GM06990 (cell line): ENCODE data around the gene LCN15.

Source experiments
- DNase-seq: peaks from one replicate; pipeline ENCODE4 v3.0.0-alpha.2; 2011; ENCODE audit not compliant: insufficient read length; ENCODE audit errors: extremely low read depth
- H3K27me3 ChIP-seq: replicated peaks from 2 replicates; pipeline ENCODE4 v1.6.0; 2011; ENCODE audit warnings: low read length; ENCODE audit not compliant: control insufficient read depth, insufficient read depth
- H3K36me3 ChIP-seq: 2 replicates; pipeline ENCODE4 v1.5.1; 2011; ENCODE audit warnings: low read length; ENCODE audit not compliant: control insufficient read depth, insufficient read depth
- H3K4me3 ChIP-seq: replicated peaks from 2 replicates; pipeline ENCODE4 v1.5.1; 2011; ENCODE audit warnings: low read depth, mild to moderate bottlenecking, control low read depth, low read length
- CTCF ChIP-seq: IDR thresholded peaks from 2 replicates; pipeline ENCODE4 v1.5.1; 2011; ENCODE audit warnings: low read length, control low read depth, mild to moderate bottlenecking, inconsistent platforms; ENCODE audit not compliant: insufficient read depth, poor library complexity, severe bottlenecking

The LCN15 gene

DNA sequence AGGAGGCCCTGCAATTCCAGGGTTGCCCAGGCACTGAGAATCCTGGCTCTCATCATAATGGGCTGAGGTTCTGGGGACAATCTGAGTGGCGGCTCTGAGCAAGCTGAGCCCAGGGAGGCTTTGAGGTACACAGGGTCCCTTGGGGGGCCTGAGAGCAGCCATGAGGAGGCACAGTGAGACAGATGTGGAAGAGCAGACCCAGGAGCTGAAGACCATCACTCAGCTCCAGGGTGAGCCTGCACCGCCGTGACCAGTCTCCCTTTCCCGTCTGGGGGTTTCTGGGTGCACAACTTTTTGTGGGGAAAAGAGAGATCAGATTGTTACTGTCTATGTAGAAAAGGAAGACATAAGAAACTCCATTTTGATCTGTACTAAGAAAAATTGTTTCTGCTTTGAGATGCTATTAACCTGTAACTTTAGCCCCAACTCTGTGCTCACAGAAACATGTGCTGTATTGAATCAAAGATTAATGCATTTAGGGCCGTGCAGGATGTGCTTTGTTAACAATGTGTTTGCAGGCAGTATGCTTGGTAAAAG is 32.0 kb upstream of the LCN15 start, which contains the start of gene CCDC183:
Gene CCDC183 (plus strand): TSS at position 101 of the 537 bp plus-strand sequence. CDS start 60 bp downstream, at position 161.
- Histone ChIP-seq H3K4me3 (no peak within 1 kb of the TSS), H3K27me3 (peaks cover 2% of the 10 kb centered on the region), H3K36me3 (no peaks in the 10 kb centered on the region; the same call in 1 of the 2 replicates)
- no peak for DNase-seq
- no peak for TF ChIP-seq CTCF

GRCh38 chr9:136795000-136795348 is 30.7 kb upstream of the LCN15 start:
- no peak for DNase-seq
- H3K4me3 ChIP-seq: no peak overlapping the region
- TF ChIP-seq CTCF: no peak
- H3K36me3 ChIP-seq: no peaks in the 10 kb centered on the region; the same call in 1 of the 2 replicates
- H3K27me3 ChIP-seq: peaks cover 2% of the 10 kb centered on the region

GRCh38 chr9:136794281-136794999 is 30.1 kb upstream of the LCN15 start:
- Histone ChIP-seq H3K4me3 (no peak overlapping the region), H3K27me3 (peaks cover 2% of the 10 kb centered on the region), H3K36me3 (no peaks in the 10 kb centered on the region; the same call in 1 of the 2 replicates)
- TF ChIP-seq CTCF: no peak
- DNase-seq: no peak

DNA sequence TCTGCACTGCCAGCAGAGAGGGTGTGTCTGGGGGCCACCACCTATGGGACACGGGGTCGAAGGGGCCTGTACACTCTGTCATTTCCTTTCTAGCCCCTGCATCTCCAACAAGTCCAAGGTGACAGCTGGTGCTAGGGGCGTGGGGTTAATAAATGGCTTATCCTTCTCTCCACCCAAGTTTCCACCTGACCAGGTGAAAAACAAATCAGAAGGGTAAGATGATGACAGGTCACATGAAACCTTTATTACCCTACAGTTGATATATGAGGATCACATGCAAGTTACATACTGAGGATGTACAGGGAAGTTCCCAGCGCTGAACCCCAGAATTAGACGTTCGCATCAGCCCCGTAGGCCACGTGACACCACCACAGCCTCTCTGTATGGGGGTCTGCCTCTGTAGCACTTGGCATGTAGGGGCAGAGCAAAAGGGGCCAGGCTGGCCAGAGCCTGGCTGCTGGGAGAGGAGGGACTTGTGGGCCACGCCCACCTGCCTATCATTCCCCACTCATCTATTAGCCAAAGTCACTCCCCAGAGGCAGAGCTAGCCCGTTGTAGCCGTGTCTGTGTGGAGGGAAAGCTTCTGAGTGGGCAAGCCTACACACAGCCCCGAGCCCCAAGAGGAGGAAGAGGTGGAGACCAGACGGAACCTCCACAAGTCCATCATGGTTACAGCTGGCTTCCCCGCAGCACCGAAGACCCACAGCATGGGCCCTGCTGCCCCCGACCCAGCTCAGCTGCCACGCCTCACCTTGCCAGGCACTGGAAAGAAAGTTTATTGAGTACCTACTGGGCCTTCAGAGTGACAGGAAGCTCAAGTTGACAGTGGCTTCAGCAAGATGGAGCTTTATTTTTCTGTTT is 29.0 kb upstream of the LCN15 start:
- DNase-seq: no peak
- H3K4me3 ChIP-seq: no peak overlapping the region
- H3K27me3 ChIP-seq: no peaks in the 10 kb centered on the region; the same call in 1 of the 2 replicates
- no peaks in the 10 kb centered on the region; the same call in 1 of the 2 replicates for H3K36me3 ChIP-seq
- TF ChIP-seq CTCF: no peak

DNA sequence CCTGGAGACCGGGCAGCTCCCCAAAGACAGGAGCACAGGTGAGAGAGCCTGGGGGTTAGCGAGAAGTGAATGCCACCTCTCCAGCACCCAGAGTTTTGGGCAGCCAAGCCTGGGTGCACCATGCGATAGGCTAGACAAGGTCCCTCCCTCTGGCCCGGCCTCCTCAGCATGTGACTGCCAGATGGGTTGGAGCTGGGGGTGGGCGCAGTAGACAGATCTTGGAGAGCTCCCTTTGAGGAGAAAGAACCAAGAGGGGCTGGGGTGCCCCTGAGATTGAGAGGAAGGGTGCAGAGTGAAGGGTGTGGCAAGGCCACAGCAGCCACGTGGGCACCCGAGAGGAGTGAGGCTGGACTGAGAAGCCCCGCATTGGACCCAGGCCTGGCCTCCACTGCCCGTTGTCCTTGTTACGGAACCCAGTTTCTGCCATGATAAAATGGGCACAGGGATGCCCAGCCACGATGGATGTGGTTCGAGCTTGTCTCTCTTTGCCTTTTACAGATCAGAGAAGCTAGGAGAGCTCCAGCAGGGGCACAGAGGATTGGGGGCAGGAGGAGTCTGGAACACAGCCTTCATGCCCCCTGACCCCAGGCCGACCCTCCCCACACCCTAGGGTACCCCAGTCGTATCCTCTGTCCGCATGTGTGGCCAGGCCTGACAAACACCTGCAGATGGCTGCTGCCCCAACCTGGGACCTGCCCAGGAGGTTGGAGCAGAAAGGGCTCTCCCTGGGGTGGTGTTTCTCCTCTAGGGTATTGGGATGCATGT is 28.2 kb upstream of the LCN15 start:
- no peaks in the 10 kb centered on the region; the same call in 1 of the 2 replicates for H3K27me3 ChIP-seq
- TF ChIP-seq CTCF: no peak
- H3K4me3 ChIP-seq: no peak overlapping the region
- no peak for DNase-seq
- no peaks in the 10 kb centered on the region; the same call in 1 of the 2 replicates for H3K36me3 ChIP-seq
